GM18508 (cell line): ENCODE results near the gene TNRC6B.
"Not testable (repeated sequence)": the region's sequence is repeated elsewhere in the genome, so short reads cannot be mapped to it uniquely, and the experiment has no call there.

Experiments used
- ATAC-seq: cut with Tn5 transposase; IDR thresholded peaks from one replicate; pipeline ENCODE4 v1.9.1; 2021; ENCODE audit warnings: moderate number of reproducible peaks; ENCODE audit not compliant: insufficient read depth, unreplicated experiment

The TNRC6B gene

DNA sequence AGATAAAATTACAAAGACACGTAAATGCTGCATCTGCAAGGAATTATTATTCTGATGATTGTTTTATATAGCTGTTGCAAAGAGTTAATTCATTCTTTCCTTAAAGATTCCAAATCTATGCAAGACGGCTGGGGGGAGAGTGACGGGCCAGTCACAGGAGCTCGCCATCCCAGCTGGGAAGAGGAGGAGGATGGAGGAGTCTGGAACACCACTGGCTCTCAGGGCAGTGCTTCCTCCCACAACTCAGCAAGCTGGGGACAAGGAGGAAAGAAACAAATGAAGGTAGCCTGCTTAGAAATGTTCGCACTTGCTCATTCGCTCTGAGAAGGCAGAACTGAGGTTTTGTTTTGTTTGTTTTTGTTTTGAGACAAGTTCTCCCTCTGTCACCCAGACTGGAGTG is 95.6 kb downstream of the TNRC6B start:
- ATAC-seq = no peak

DNA sequence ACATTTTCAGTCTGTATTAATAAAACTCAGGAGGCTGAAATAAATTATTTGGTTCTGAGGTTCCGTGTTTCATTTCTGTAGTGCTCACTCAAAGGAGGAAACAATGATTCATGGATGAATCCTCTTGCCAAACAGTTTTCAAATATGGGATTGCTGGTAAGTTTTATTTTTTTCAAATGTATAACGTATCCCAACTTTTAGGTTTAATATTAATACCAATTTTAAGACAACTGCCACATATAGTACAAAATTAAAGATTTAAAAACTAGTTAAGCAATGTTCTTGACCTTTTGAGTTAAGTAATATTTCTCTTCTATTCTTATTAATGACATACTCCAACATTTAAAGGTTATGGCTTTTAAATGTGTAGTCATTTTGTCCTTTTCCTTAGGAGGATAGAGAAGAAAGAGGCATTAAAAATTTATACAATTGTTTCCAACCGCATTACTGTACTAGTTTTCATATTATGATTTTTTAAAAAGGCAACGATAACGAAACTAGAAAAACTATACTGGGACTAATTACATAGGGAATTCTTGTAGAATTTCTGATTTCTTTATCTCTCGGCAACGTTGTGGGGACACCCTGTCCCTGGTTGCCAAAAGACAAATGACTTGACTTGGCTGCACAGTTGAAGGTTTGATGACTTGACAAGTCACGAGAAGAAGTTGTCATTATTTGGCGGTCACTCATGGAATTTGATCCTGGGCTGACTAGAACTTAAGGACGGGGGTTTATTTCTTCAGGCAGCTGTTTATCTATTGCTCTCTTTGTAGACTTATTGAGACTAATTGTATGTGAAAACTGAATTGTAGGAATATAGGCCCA is 99.5 kb downstream of the TNRC6B start:
- ATAC-seq = no peak

DNA sequence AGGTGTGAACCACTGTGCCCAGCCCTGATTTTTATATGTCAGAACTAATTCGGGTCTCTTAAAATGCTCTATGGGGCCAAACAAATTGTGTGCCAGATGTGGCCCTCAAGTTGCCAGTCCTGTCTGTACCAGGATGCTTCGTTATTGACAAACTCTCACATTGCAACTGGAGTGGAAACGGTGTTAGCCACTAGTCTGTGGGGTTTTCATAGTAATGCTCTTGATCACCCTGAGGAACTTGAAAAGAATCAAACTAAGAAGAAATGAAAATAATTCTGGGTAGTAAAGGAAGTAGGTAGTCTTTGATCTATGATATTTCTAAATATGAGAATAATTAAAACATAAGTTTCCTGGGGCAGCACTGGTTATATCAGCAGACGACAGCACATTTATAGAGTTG is 101.3 kb downstream of the TNRC6B start:
- no peak for ATAC-seq

DNA sequence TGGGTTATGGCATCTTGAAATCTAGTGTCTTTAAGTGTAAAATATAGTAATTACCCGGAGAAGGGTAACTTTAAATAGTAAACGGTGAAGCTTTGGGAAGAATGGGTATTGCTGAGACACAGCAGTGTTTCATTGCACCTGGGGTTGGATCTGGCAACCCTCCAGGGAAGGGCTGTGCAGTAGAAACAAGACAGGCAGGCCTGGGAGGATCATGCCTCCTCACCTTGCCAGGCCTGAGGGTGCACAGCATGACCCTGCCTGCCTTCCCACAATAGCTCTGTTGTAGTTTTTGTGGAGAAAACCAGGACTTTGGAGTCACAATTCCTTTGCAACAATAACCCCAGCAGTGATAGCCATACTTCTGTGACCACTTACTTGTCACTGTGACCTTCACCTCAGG is 104.0 kb downstream of the TNRC6B start:
- ATAC-seq = no peak

DNA sequence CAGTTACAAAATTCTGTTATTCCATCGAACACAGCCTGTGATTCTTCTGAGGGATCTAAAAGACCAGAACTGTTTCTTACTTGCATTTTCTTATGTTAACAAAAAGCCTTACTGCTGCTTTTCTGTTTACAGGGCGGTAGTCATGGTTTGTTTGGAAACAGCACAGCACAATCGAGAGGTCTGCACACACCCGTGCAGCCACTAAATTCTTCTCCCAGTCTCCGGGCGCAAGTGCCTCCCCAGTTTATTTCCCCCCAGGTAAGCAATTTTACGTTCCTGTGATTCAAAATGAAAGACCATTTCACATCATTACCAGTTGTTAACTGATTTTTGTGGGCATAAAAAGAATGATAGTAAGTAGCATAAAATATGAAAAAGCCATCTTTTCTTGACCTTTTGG is 107.8 kb downstream of the TNRC6B start:
- ATAC-seq = no peak

DNA sequence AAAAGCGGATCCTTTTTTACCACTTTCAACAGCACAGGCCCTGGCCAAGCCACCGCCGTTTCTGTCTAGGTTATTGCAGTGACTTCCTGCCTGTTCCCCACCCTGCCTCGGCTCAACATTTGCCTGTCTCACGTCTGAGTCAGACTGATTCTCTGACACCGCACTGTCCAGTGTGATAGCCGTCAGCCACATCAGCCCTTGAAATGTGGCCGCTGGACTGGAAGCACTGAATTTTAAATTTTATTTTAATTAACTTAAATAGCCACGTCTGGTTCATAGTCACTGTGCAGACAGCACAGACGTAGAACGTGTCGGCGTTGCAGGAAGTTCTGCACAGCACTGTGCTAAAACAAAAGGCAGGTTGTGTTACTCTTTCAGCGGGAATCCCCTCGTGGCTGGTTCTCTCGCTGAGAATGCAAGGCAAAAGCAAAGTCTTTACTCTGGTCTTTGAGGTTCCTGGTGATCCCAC is 112.3 kb downstream of the TNRC6B start:
- ATAC-seq = no peak

DNA sequence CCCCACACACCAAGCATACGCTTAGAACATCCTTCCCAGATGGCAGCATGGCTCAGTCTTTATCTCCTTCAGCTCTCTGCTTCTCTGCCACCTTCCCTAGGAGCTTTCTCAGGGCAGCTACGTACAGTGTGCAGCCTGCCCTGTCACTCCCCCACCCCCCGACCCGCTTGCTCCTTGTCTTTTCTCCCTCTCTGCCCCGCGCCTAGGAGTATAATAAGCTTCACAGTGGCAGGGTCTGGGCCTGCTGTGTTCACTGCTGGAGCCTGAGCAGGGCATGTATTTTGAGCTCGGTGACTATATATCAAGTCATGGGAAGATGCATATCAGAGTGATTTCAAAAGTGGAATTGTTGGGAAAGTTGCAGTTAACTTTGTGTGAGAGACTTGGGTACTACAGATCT is 112.8 kb downstream of the TNRC6B start:
- ATAC-seq = no peak

DNA sequence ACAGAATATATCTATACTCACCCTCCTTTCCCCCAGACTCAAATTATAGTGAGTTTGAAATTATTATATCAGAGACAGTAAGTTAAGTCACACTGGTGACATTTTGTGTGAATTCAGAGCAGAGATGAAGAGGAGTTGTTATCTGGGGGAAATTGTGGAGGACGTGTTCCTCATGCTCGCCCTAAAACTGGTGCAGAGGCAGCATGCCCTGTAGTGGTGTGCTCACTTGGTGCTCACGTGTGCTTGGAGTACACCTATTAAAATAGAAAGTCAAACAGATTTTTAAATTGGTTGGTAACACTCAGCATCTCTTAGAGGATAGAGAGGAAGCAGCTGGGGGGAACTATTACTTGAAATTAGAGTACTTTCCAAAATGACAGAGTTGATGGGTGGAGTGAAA is 117.0 kb downstream of the TNRC6B start:
- ATAC-seq = no peak

DNA sequence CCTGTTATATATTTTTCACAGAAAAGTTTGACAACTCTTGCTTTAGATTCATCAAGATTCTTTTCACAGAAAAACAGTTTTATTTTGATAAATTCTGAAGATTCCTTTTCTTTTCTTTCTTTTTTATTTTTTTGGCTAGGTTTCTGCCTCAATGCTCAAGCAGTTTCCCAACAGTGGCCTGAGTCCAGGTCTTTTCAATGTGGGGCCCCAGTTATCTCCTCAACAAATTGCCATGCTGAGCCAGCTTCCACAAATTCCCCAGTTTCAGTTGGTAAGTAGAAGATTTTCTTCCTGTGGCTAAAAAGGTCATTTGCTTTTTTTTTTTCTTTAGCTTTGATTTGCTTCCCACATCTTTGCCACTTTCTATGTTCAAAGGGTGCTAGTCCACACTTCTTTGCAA is 122.6 kb downstream of the TNRC6B start:
- ATAC-seq = no peak

DNA sequence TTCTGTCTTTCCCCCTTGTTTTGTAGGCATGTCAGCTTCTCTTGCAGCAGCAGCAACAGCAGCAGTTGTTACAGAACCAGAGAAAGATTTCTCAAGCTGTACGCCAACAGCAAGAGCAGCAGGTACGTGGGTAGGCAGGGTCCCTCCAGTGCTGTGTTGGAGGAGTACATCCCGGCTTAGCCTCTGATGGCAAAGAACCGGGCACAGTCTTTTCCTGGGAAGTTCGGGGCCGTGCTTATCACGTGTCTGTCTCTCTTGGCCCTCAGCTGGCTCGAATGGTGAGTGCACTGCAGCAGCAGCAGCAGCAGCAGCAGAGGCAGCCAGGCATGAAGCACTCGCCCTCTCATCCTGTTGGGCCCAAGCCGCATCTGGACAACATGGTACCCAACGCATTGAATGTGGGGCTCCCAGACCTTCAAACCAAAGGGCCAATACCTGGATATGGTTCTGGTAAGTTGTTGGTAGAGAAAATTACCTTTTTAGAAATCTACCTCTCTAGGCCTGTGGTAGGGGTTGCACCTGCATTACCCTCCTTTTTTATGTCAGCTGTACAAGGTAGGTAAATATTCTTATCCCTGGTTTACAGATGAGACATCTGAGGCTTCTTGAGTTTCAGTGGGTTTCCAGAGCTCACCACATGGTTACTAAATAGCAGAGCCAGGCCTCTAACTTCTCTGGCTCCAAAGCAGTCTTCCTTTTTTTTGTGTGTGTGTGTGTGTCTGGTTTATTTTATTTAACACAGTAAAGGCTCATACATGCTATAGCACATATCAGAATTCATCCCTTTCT is 123.4 kb downstream of the TNRC6B start:
- no peak for ATAC-seq

DNA sequence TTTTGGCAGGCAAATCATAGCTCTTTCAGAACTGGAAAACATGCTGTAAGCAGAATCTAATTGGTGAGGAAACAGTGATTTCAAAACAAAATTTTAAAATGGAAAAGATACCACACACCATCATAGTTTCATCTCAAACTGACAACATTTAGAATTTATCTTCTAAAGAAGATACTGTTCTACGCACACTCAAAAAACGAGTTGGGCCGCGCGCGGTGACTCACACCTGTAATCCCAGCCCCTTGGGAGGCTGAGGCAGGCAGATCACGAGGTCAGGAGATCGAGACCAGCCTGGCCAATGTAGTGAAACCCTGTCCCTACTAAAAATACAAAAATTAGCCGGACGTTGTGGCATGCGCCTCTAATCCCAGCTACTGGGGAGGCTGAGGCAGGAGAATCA is 124.4 kb downstream of the TNRC6B start:
- ATAC-seq = no peak

DNA sequence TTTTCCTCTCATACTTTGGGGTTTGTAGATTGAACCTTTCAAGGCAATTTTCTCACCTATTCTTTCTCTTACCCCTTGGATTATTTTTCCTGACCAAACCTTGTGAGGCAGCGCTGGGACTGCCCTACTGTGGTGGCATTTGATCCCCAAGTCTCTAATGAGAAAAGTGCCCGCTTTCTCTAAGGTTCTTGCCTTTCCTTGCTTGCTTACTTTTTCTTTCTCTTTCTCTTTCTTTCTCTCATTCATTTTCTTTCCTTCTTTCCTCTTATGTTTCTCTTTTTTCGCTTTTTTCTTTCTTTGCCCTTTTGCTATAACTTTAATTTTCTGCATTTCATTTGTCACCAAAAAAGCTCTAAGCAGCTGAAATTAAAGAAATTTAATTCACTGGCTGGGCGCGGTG is 127.9 kb downstream of the TNRC6B start:
- ATAC-seq = no peak

DNA sequence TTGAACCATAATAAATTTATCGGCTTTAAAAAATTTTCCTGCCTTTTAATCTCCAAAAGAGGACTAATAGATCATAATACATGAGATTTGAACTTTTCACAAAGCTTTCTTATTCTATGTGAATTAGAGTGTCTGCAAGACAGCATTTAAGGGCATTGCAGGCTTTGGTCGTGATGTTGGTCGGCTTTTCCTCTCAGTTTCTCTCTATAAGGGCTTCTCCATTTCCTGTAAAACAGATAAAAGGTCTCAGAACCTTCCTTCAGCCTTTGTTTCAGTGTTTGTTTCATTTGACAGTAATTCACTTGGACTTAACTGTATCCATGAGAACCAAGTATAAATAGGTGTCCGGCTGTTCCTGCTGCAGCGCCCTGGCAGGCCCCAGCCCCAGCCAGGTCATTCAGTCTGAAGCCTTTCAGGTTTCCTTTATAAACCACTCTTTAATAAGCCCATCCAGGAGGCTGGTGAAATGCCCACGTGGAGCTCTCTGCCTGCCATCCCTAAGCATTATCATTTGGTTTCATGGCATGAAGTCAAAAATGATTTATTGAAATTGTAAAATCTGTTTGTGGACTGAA is 131.4 kb downstream of the TNRC6B start:
- no peak for ATAC-seq

DNA sequence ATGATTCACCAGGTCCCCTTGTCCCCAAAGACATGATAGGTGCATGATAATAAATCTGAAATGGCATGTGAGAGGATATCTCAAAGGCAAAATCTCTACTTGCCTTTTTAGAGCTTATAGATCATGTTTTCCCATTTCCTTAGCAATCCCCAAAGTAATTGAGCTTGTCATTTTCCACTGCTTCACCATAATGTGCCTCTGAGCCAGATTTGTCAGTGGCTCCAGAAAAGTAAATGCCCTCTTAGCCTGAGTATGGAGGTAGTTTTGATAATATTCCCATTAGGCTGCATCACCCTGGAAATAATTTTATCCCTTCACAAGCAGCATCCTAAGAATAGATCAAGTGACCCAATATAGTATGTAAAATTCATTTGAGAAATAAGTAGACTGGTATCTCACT is 131.9 kb downstream of the TNRC6B start:
- no peak for ATAC-seq

DNA sequence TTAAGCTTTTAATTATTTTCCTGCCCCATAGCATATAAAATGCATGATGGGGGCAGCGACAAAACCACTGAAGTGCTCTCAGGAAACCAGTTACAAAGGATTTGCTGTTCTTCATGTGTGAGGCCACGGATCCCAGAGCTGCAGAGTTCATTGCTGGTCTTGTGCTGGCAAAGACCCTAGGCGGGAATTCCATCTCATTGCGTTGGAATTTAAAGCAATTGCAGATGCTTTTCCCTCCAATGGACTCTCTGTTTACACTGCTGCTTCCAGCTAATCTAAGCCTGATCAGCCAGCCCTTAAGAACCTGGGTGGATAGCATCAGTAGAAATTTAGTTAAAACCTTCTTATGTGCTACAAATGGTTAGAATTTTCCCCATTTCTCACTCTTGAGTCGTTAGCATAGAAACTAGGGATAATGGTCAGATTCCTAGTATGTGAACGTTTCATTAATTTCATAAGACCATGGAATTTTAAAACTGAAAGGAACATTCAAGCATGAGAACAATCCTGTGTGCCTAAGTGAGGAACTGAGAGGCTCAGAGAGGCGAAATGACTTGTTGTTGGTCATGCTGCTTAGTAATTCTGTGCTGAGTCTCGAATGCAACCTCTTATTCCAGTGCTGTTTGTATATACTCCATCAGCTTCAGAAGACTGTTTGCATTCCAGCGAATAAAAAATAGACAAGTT is 132.5 kb downstream of the TNRC6B start:
- no peak for ATAC-seq

DNA sequence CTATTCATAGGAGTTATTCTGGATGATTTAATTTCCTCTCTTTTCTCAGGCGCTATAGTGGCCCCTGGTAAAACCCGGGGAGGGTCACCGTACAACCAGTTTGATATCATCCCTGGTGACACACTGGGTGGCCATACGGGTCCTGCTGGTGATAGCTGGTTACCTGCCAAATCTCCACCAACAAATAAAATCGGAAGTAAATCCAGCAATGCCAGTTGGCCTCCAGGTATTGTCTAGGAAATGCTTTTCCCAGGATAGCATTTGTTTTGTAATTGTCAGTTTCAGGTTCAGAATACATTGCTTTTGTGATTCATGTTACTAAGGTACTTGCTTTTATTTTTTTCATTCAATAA is 133.0 kb downstream of the TNRC6B start:
- ATAC-seq = no peak

DNA sequence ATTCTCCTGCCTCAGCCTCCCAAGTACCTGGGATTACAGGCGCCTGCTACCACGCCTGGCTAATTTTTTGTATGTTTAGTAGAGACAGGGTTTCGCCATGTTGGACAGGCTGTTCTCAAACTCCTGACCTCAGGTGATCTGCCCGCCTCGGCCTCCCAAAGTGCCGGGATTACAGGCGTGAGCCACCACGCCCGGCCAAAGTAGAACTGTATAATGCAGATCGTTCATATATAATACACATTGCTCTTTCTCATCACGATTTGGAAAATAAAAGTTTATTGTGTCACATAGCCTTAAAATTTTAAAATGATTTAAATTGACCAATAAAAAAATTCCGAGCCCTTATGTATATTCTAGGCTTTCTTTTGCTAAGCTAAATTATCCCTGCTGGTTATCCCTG is 133.9 kb downstream of the TNRC6B start:
- ATAC-seq = not testable (repeated sequence)

DNA sequence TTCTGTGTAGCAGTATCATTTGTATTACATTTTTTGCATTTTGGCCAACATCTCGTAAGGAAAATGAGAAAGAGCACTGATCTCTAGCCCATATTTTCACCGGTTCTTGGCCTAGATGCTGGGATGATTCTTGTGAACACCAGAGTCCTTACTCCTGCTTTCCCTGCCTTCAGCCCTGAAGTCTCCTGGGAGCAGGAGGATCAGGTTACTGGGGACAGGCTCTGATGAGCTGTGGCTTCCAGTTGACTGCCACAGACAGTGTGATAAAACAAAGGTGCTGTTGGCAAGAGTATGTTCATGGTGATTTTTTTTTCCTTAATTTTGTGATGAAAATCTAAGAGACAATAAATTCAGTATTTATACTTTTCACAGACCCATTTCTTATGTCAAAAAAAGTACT is 134.3 kb downstream of the TNRC6B start:
- ATAC-seq = no peak

DNA sequence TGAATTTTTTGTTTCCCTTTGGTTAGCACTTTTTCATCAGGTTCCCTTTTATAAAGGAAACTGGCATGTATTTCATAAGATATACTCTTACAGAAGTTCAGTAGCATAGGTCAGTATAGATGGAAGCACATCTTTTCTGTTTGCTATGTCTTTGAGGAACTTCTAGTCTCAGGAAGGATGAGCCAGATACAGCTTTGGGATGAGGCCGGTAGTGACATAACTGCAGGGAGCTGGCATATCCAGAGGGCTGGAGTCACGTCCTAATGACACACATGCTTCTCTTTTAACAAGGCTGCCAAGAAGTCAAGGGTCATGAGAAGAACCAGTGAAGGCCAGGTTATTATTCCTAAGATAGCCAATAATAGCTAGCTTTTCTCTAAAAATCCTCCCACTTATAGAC is 135.3 kb downstream of the TNRC6B start:
- no peak for ATAC-seq

DNA sequence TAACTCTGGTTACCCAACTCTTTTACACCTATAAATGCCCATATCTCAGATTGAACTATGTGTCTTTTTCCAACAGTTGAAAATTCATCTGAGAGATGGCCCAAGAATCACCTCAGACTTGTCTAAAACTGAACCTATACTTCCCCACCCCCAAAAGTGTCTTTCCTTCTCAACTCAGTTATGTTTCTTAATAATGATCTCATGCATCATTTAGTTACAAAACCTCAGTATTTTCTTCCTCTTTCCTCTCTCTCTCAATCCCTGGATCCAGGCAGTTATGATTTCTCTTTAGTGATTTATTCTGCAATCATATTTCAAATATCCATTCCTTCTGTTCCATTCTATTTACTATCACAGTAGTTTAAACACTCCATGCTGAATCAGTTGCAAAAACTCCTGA is 136.3 kb downstream of the TNRC6B start:
- ATAC-seq = no peak

DNA sequence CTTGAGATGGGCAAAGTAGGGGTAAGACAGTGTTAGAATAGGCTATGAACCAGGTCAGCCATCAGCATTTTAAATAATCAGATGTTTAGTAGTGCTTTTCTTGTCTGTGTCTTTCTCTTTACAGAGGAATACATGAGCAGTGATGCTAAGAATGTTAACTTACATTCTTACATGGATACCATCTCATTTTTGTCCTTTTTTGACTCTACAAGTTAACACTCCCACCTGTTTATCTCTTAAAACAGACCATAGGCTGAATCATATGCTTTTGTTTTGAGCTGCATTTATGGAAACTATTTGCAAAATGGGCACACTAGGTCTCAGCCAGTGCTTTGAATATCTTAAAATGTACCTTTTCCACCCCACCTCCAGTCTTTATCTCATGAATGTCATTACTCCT is 143.0 kb downstream of the TNRC6B start:
- ATAC-seq = no peak
